ENCODE results near the gene SPATA16. TPM values are rescaled to one million over a fixed set of nuclear protein-coding genes. Genes with fewer than 3 reads are reported as not detected.

SPATA16 gene
- polyA plus RNA-seq, 1 donor from 2014 or later = not detected

GRCh38 chr3:172958565-172958964, 182.5 kb downstream of the SPATA16 start:
- no peak overlapping the region for H2AFZ ChIP-seq (ENCODE audit: low read depth, low read length)
- H3K9me2 ChIP-seq (ENCODE audit: insufficient read depth, low read length) = no peaks in the 10 kb centered on the region
- no peaks in the 10 kb centered on the region for H4K20me1 ChIP-seq (ENCODE audit: insufficient read depth)
- TF ChIP-seq POLR2AphosphoS5 (IDR thresholded peaks at IDR 0.05) (no peak), CTCF (IDR thresholded peaks at IDR 0.05; ENCODE audit: poor library complexity, severe bottlenecking) (no peak), EZH2 (IDR thresholded peaks at IDR 0.05; ENCODE audit: borderline replicate concordance, insufficient read depth, low read length, poor library complexity, severe bottlenecking) (no peak), SMC3 (conservative IDR thresholded peaks at IDR 0.05; ENCODE audit: poor library complexity) (no peak), REST (IDR thresholded peaks at IDR 0.05; ENCODE audit: borderline replicate concordance) (no peak), TAF1 (IDR thresholded peaks at IDR 0.05; ENCODE audit: low read depth) (no peak), RAD21 (conservative IDR thresholded peaks at IDR 0.05) (no peak), EP300 (conservative IDR thresholded peaks at IDR 0.05; ENCODE audit: poor library complexity, severe bottlenecking) (no peak), MXI1 (conservative IDR thresholded peaks at IDR 0.05; ENCODE audit: poor library complexity, severe bottlenecking) (no peak)
- H3K27me3 ChIP-seq (ENCODE audit: insufficient read depth, low read depth, low read length) = no peaks in the 10 kb centered on the region
- H3K9me3 ChIP-seq (ENCODE audit: low read length) = no peaks in the 10 kb centered on the region
- no peak overlapping the region for H3K27ac ChIP-seq (ENCODE audit: low read length)
- H3F3A ChIP-seq (ENCODE audit: insufficient read depth, low read length, poor library complexity, severe bottlenecking) = no peaks in the 10 kb centered on the region
- no peak overlapping the region for H3K4me3 ChIP-seq (ENCODE audit: low read length)
- no peaks in the 10 kb centered on the region for H3K36me3 ChIP-seq (ENCODE audit: insufficient read depth, low read length)
- no peaks in the 10 kb centered on the region for H3K79me2 ChIP-seq (replicated peaks; ENCODE audit: insufficient read depth, low read length)
- H3K9ac ChIP-seq (ENCODE audit: low read length) = no peak overlapping the region
- no peak overlapping the region for H3K4me2 ChIP-seq (ENCODE audit: low read length)

- Histone ChIP-seq H3K36me3 (ENCODE audit: insufficient read depth, low read length) (no peaks in the 10 kb centered on the region), H3K9ac (ENCODE audit: low read length) (no peak overlapping the region), H3K79me2 (replicated peaks; ENCODE audit: insufficient read depth, low read length) (no peaks in the 10 kb centered on the region), H3K9me3 (ENCODE audit: low read length) (no peaks in the 10 kb centered on the region), H3K4me3 (ENCODE audit: low read length) (no peak overlapping the region), H3K27me3 (ENCODE audit: insufficient read depth, low read depth, low read length) (no peaks in the 10 kb centered on the region), H2AFZ (ENCODE audit: low read depth, low read length) (no peak overlapping the region), H3K4me2 (ENCODE audit: low read length) (no peak overlapping the region), H3F3A (ENCODE audit: insufficient read depth, low read length, poor library complexity, severe bottlenecking) (no peaks in the 10 kb centered on the region), H4K20me1 (ENCODE audit: insufficient read depth) (no peaks in the 10 kb centered on the region), H3K9me2 (ENCODE audit: insufficient read depth, low read length) (no peaks in the 10 kb centered on the region), H3K27ac (ENCODE audit: low read length) (no peak overlapping the region)
- TF ChIP-seq POLR2AphosphoS5 (IDR thresholded peaks at IDR 0.05) (no peak), EZH2 (IDR thresholded peaks at IDR 0.05; ENCODE audit: borderline replicate concordance, insufficient read depth, low read length, poor library complexity, severe bottlenecking) (no peak), MXI1 (conservative IDR thresholded peaks at IDR 0.05; ENCODE audit: poor library complexity, severe bottlenecking) (no peak), RAD21 (conservative IDR thresholded peaks at IDR 0.05) (no peak), REST (IDR thresholded peaks at IDR 0.05; ENCODE audit: borderline replicate concordance) (no peak), EP300 (conservative IDR thresholded peaks at IDR 0.05; ENCODE audit: poor library complexity, severe bottlenecking) (no peak), CTCF (IDR thresholded peaks at IDR 0.05; ENCODE audit: poor library complexity, severe bottlenecking) (no peak), SMC3 (conservative IDR thresholded peaks at IDR 0.05; ENCODE audit: poor library complexity) (no peak), TAF1 (IDR thresholded peaks at IDR 0.05; ENCODE audit: low read depth) (no peak)
These were observed 187.5 kb downstream of the SPATA16 start for GRCh38 chr3:172953571-172953970.

All from neural cell (in vitro differentiated cells).